IPS-11a (cell line): Measurements from ENCODE around the gene PLBD2.

ENCODE experiments used
- H3K4me3 ChIP-seq: one replicate; pipeline ENCODE4 v1.5.1; 2013; ENCODE audit warnings: low read depth, low read length, control low read depth

Gene PLBD2

GRCh38 chr12:113392988-113393579 is 34.7 kb downstream of the PLBD2 start:
- no peak overlapping the region for H3K4me3 ChIP-seq

DNA sequence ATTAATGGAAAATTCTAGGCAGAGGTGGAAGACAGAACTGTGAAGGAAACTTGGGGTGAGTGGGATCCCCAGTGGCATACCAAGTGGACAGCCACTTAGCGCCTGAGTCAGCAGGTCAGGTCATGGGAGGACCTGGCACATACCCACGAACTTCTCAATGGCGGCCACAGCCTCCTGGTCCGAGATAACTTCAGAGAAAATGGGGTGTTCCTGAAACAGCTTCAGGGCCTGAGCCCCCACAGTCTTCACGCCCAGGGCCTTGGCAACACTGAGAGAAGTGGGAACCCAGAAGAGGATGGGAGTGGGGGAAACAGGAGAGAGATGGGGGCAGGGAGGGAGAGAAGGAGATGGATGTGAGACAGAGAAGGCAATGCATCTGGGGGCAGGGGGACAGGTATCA is 35.4 kb downstream of the PLBD2 start:
- H3K4me3 ChIP-seq, result no peak overlapping the region

DNA sequence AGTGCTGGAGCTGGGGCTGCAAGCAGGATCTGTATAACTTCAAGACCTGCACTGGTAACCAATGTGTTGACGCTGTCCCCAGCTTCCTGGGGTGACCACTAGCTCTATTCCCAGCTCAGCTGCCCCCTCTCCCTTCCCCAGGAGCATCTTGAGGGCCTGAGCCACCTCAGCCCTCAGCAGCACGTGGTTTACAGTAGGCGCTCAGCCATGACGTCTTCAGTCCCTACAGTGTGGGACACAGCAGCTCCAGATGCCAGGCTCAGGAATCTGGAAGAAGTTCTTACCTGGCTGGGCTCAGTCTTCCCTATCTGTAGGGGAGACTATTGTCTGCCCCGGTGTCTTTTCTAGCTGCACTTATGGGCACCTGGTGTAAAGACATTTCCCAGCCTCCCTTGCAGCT is 36.7 kb downstream of the PLBD2 start:
- H3K4me3 ChIP-seq, result no peak overlapping the region

DNA sequence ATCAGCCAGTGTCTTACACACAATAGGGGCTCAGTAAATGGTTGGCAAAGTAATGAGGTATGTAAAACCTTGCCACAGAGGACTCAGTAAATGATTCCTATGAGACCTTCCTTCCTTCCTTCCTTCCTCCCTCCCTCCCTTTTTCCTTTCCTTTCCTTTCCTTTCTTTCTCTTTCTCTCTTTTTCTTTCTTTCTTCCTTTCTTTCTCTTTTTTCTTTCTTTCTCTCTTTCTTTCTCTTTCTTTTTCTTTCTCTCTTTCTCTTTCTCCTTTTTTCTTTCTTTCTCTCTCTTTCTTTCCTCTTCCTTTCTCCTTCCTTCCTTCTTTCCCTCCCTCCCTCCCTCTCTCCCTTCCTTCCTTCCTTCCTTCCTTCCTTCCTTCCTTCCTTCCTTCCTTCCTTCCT is 37.8 kb downstream of the PLBD2 start:
- H3K4me3 ChIP-seq, result no peak overlapping the region

- no peak overlapping the region for H3K4me3 ChIP-seq
Measured at GRCh38 chr12:113396828-113397496, 38.6 kb downstream of the PLBD2 start.

DNA sequence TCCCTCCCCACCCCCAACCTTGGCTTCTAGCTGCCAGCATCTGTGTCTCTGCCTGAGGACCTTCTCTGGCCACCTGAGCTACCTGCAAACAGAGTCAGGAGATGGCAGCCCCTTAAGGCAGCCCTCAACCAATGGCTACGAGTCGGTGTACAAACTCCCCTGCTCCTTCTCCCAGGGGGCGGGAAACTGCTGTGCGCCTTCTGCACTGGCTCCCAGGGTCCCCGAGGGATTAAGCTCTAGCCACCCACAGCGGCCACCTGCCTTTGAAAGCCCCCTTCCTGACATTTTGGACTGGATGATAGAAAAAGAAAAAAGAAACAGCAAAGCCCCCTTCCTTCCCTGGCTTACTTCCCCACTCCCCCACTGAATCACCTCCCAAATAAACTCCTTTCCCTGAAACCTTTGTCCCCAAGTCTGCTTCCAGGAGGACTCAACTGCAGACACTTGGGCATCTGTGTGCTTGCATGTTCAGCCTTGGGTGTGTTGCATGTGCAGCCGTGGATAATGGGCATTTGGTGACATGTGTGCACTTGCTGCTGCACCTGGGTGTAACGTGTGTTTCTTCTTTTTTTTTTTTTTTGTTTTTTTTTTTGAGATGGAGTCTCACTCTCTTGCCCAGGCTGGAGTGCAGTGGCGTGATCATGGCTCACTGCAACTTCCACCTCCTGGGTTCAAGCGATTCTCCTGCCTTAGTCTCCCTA is 39.3 kb downstream of the PLBD2 start:
- H3K4me3 ChIP-seq, result no peak overlapping the region

DNA sequence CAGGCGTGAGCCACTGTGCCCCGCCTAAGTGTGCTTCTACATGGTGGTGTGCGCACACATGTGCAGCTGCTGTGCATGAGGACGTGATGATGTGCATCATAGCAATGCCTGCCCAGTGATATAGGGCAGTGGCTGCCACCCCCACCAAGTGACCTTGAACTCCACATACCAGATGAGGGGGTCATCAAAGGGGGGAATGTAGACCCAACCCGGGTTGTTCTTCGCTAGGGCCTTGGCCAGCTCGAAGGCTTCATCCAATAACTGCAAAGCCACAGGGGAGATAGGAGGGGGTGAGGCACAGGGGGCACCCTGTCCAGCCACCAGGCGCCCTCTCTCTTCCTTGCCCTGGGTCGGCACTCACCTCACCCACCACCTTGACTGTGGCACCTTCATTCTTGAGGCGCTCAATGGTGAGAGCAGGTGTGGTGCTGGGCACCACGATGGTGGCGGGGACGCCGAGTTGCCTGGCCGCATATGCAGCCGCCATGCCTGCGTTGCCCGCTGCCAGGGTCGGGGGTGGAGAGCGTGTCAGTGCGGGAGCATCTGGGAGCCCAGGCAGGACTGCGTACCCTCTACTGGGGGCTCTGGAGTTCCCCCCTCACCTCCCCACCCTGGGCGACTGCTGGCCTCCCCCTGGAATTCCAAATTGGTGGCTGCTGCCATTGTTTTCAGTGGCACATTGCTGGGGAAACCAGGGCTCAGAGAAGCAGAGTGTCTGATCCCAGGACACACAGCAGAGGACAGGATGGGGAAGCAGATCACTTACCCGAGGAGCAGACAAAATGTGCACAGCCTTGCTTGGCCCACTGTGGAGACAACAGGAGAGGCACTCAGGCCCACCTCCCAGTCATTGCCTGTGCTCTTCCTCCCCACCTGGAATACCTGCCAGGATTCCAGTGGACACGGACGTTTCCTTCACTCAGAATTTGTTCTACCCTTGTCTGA is 40.2 kb downstream of the PLBD2 start:
- no peak overlapping the region for H3K4me3 ChIP-seq

- H3K4me3 ChIP-seq, result no peak overlapping the region
Measured at GRCh38 chr12:113399490-113399889, 41.1 kb downstream of the PLBD2 start.

DNA sequence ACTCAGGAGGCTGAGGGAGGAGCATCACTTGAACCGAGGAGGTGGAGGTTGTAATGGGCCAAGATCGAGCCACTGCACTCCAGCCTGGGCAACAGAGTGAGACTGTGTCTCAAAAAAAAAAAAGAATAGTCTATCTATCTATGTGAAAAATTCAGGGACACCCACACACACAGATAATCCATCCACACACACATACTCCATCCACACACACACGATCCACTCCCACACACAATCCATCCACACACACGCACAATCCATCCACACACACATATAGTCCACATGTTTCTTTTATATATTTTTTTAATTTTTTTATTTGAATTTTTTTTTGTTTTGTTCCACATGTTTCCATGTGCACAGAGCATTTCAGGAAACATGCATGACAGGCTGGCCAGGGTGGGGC is 42.0 kb downstream of the PLBD2 start:
- H3K4me3 ChIP-seq, result no peak overlapping the region

- H3K4me3 ChIP-seq, result no peak overlapping the region
Measured at GRCh38 chr12:113401066-113402000, 42.9 kb downstream of the PLBD2 start.

DNA sequence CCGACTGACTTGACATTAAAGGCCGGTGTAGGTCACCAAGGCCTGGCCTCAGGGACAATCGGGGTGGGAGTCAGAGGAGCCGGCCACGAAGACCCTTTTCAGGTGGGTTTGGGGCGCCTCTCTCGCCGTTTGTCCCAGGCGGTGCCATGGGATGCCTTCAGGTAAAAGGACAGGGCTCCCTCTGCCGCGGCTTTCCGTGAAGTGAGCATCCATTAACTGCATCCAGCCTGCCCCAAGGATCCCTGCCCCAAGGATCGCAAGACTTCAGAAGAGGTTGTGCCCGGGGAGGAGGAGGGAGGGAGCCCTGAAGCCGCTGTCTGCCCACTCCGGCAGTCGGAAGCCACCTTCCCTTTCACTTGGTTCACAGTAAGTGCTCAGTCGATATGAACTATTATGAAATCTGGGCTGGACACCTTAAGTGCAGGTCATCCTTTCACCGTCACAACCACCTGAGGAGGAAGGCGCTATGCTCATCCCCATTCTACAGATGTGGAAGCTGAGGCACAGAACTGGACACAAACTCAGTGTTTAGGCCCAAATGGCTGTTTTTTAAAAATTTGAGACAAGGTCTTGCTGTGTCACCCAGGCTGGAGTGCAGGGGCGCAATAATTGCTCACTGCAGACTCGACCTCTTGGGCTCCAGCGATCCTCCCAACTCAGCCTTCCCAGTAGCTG is 44.3 kb downstream of the PLBD2 start:
- no peak overlapping the region for H3K4me3 ChIP-seq

- no peak within 1 kb of the TSS for H3K4me3 ChIP-seq
Measured at GRCh38 chr12:113403435-113404415, 45.3 kb downstream of the PLBD2 start, which contains the start of gene SDS. Gene SDS (minus strand): TSS chr12:113403887. CDS start chr12:113399708, 4,179 bp downstream.

DNA sequence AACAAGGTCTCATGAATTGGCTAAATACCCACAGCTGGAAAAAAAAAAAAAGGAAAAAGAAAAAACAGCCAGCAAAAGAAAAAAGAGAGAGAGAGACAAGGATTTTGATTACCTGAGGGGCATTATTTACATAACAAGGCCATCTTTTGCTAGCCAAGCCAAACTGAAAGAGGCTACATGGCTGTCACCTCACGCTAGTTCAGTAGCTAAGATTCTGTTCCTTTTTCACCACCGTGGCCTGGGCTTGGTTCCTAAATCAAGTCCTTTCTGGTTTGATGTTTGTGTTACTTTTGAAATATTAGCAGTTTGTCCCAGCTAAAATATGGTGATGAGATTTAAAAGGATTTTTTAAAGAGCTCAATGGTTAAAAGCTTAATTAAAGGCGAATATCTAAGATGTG is 47.3 kb downstream of the PLBD2 start:
- H3K4me3 ChIP-seq, result no peak overlapping the region

- no peak overlapping the region for H3K4me3 ChIP-seq
Measured at GRCh38 chr12:113407931-113408600, 49.7 kb downstream of the PLBD2 start.

- H3K4me3 ChIP-seq, result no peak overlapping the region
Measured at GRCh38 chr12:113408756-113409298, 50.4 kb downstream of the PLBD2 start.

DNA sequence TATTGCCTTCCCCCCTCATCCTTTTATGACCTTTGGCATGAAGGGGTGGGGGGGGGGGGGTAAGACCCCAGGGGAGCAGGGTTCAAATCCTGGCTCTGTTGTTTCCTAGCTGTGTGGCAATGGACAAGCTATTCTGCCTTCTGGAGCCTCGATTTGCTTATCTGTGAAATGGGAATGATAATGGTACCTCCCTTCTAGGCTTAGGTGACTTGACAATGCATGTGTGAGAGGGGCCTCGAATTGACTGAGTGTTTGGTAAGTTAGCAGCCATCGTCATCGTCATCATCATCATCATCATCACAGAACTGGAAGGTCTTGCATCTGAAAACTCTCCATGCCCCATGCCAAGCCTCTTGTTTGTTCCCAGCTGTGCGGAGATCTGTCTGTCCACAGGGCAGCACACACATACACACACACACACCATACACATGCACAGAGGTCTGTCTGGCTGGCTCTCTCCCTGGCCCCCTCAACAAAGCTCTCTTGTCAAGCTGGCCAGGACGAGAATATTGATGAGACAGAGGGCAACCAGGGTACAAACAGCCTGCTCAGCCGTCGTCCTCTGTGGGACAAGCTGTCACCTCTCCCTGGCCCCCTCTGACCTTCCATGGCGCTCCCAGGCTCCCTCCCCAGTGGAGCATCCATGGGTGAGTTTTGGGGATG is 51.2 kb downstream of the PLBD2 start:
- H3K4me3 ChIP-seq, result no peak overlapping the region

DNA sequence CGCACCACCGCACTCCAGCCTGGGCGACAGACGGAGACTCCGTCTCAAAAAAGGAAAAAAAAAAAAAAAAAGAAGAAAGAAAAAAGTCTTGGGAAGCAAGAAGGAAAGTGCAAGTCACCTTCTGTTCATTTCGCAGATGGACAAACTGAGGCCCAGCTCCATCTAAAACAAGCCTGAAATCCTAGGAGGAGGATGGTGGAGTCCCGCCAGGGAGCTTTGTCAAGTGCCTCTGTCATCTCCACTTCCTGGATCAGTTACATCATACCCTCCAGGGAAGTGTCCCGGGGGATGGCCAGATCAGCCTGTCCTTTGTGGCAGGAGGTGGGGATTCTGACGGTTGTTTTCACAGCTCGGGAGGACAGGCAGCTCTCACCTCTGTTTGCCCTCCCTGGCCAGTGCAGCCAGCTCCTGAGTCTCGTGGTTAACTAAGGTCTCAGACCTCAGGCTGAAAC is 55.1 kb downstream of the PLBD2 start:
- H3K4me3 ChIP-seq, result no peak overlapping the region
